Embryonic facial prominence (tissue), 1 donor: ENCODE measurements around the gene OR52E2.

Experiments
- DNase-seq: peaks from one replicate; pipeline ENCODE4 v3.0.0-alpha.2; 2016; ENCODE audit errors: extremely low spot score

The OR52E2 gene

GRCh38 chr11:5013012-5013411 is 46.4 kb downstream of the OR52E2 start:
- no peak for DNase-seq

DNA sequence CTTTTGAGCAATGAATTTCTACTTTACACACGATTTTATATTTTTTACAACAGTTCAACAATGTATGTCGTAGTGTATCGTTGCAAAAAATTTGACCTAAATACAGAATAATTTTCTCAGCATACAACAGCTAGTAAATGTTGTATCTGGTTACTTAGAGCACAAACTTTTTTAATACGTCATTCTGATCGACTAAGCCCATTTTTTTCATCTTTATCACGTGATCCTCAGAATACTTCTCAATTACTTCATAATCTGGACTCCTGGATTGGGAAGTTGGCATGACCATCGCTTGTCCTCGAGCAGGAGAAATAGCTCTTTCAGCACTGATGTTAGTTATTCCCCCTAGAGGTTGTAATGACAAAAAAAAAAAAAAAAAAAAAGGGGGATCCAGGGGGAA is 48.2 kb downstream of the OR52E2 start:
- DNase-seq, result no peak
